Right ventricle myocardium inferior (tissue), 1 donor: ENCODE results near the gene JMJD1C. TPM values are rescaled to one million over a fixed set of nuclear protein-coding genes. Genes with fewer than 3 reads are reported as not detected.
"Not testable (repeated sequence)": the region's sequence is repeated elsewhere in the genome, so short reads cannot be mapped to it uniquely, and the experiment has no call there.

Experiments
- ATAC-seq: fragments of 200-7000 bp; cut with Tn5 transposase; one replicate; pipeline ENCODE4 v1.9.1; 2020; ENCODE audit warnings: mild to moderate bottlenecking, moderate library complexity
- DNase-seq: peaks from one replicate; pipeline ENCODE4 v3.0.0; 2021; ENCODE audit errors: missing footprints
- intact Hi-C: fragments of 100-400 bp; cut with DNase I; formaldehyde crosslinking; loops from one replicate; pipeline ENCODE4 v1.11.0; 2022
- total RNA-seq: library from RNA; stranded (reverse); fragmentation: NEBNext Ultra II Directional; extraction: Animal tissue kit (Norgen Biotek cat#: 25700); gene quantifications from one replicate; pipeline ENCODE4 v1.2.1, GENCODE V29; 2021
- donor health status: DM: no; HTN: yes; CAD: no; lungs with severe emphysema.

The JMJD1C gene
- total RNA-seq, 1 donor from 2014 or later: 38.1 TPM

GRCh38 chr10:63256009-63256773, 209.6 kb downstream of the JMJD1C start:
- intact Hi-C loops: loop anchor here (2.0 kb wide), 1 partner anchor 13 kb away; no protein-coding TSS in a partner anchor
- peak; percentile 82 for ATAC-seq
- no peak for DNase-seq

- ATAC-seq (no peak), DNase-seq (no peak)
- intact Hi-C loops: no loop called here
These were observed 210.5 kb downstream of the JMJD1C start for GRCh38 chr10:63255316-63255715.

- ATAC-seq (no peak), DNase-seq (no peak)
- intact Hi-C loops: no loop called here
These were observed 212.7 kb downstream of the JMJD1C start for GRCh38 chr10:63253040-63253439.

GRCh38 chr10:63252095-63252762, 213.5 kb downstream of the JMJD1C start:
- ATAC-seq (no peak), DNase-seq (no peak)
- intact Hi-C loops: no loop called here

- no peak for ATAC-seq
- DNase-seq: no peak
- intact Hi-C loops: no loop called here
These were observed 215.7 kb downstream of the JMJD1C start for GRCh38 chr10:63250032-63250431.

- no peak for DNase-seq
- intact Hi-C loops: no loop called here
- no peak for ATAC-seq
These were observed 218.0 kb downstream of the JMJD1C start for GRCh38 chr10:63247771-63248170.

GRCh38 chr10:63246356-63246755, 219.4 kb downstream of the JMJD1C start:
- ATAC-seq (no peak), DNase-seq (no peak)
- intact Hi-C loops: no loop called here

GRCh38 chr10:63241841-63242281, 223.9 kb downstream of the JMJD1C start:
- no peak for DNase-seq
- intact Hi-C loops: loop anchor here (2.0 kb wide), 1 partner anchor 15 kb away; no protein-coding TSS in a partner anchor
- no peak for ATAC-seq

- intact Hi-C loops: no loop called here
- ATAC-seq (no peak), DNase-seq (no peak)
These were observed 225.0 kb downstream of the JMJD1C start for GRCh38 chr10:63240807-63241206.

- ATAC-seq: no peak
- intact Hi-C loops: no loop called here
- DNase-seq: no peak
These were observed 227.3 kb downstream of the JMJD1C start for GRCh38 chr10:63238501-63238900.

GRCh38 chr10:63237396-63237795, 228.4 kb downstream of the JMJD1C start:
- intact Hi-C loops: no loop called here
- no peak for ATAC-seq

GRCh38 chr10:63236113-63236935, 229.5 kb downstream of the JMJD1C start:
- intact Hi-C loops: no loop called here
- no peak for DNase-seq
- no peak for ATAC-seq

More at GRCh38 chr10:63237396-63237795, 228.4 kb downstream of the JMJD1C start:
- no peak for DNase-seq

GRCh38 chr10:63235136-63235535, 230.6 kb downstream of the JMJD1C start:
- intact Hi-C loops, DNase-seq, ATAC-seq: not testable (repeated sequence)

GRCh38 chr10:63229161-63229560, 236.6 kb downstream of the JMJD1C start:
- ATAC-seq (no peak), DNase-seq (no peak)
- intact Hi-C loops: no loop called here

- ATAC-seq (no peak), DNase-seq (no peak)
- intact Hi-C loops: no loop called here
These were observed 237.5 kb downstream of the JMJD1C start for GRCh38 chr10:63228237-63228636.

GRCh38 chr10:63227207-63227895, 238.4 kb downstream of the JMJD1C start:
- DNase-seq (no peak), ATAC-seq (no peak)
- intact Hi-C loops: no loop called here

- no peak for ATAC-seq
- intact Hi-C loops: no loop called here
- DNase-seq: no peak
These were observed 241.5 kb downstream of the JMJD1C start for GRCh38 chr10:63224241-63224640.

- intact Hi-C loops: no loop called here
These were observed 243.8 kb downstream of the JMJD1C start for GRCh38 chr10:63221950-63222349.

GRCh38 chr10:63219749-63220148, 246.0 kb downstream of the JMJD1C start:
- DNase-seq: no peak
- intact Hi-C loops: loop anchor here (5.0 kb wide), 1 partner anchor 248 kb away; the partner anchor contains the start of gene JMJD1C
- ATAC-seq: no peak

More at GRCh38 chr10:63221950-63222349, 243.8 kb downstream of the JMJD1C start:
- no peak for DNase-seq
- no peak for ATAC-seq
